A549 (cell line): ENCODE results near the gene MESP2. TPM values are rescaled to one million over a fixed set of nuclear protein-coding genes. Genes with fewer than 3 reads are reported as not detected.

Experiments
- ATAC-seq, 2 experiments: fragments of 200-7000 bp in 1 of 2; fragments of >200 bp in 1 of 2; cut with Nextera tagmentation in 1 of 2; cut with Tn5 transposase in 1 of 2; 3 replicates each; pipeline versions ENCODE4 v1.8.0 to v1.9.1; 2018 to 2020; ENCODE audit warnings: mild to moderate bottlenecking in 1 of 2, moderate library complexity in 1 of 2
- CTCF ChIA-PET: fragments of 300-600 bp; sonication (Branson Sonifier 250); formaldehyde crosslinking; extraction: SDS; loops from one replicate; lab custom pipeline; 2021; ENCODE audit warnings: antibody characterized with exemption, inconsistent platforms; lab: Yijun Ruan, JAX
- POLR2A ChIA-PET: fragments of 350-600 bp; formaldehyde crosslinking; extraction: SDS; loops from one replicate; lab custom pipeline; 2021; ENCODE audit warnings: antibody characterized with exemption, inconsistent platforms; lab: Yijun Ruan, JAX
- DNase-seq, 2 experiments: peaks; one replicate each; pipeline versions ENCODE4 v3.0.0 to v3.0.0-alpha.2; 2011 to 2016; ENCODE audit warnings: low read depth in 1 of 2, low spot score in 1 of 2
- FAIRE-seq: peaks from 2 replicates; lab custom pipeline; 2011; peaks lifted over from hg19 to GRCh38; lab: Jason Lieb, UNC
- H3K27ac ChIP-seq, 2 experiments: fragments of >200 bp; sonication (Bioruptor Twin); formaldehyde crosslinking; 3 replicates each; pipeline ENCODE4 v1.5.1; 2016 to 2017
- H3K4me1 ChIP-seq: fragments of >200 bp; sonication (Bioruptor Twin); formaldehyde crosslinking; 3 replicates; pipeline ENCODE4 v1.6.1; 2016
- H3K4me2 ChIP-seq: fragments of >200 bp; sonication (Bioruptor Twin); formaldehyde crosslinking; 3 replicates; pipeline ENCODE4 v1.6.1; 2016
- H3K4me3 ChIP-seq: fragments of >200 bp; sonication (Bioruptor Twin); formaldehyde crosslinking; 3 replicates; pipeline ENCODE4 v1.5.1; 2016
- H3K9me3 ChIP-seq: fragments of >200 bp; sonication (Bioruptor Twin); formaldehyde crosslinking; 3 replicates; pipeline ENCODE4 v1.6.1; 2016
- BCL3 ChIP-seq: fragments of >200 bp; sonication (Bioruptor Twin); formaldehyde crosslinking; IDR thresholded peaks from 3 replicates; pipeline ENCODE4 v1.6.1; 2016
- CBX8 ChIP-seq: fragments of 200-600 bp; sonication (generic); IDR thresholded peaks from 2 replicates; pipeline ENCODE4 v1.6.1; 2016
- CHD2 ChIP-seq: fragments of 150-350 bp; IDR thresholded peaks from 2 replicates; pipeline ENCODE4 v1.6.1; 2014; ENCODE audit warnings: low read length; ENCODE audit not compliant: partially characterized antibody
- EHF ChIP-seq: fragments of 250-450 bp; sonication (Bioruptor Pico); IDR thresholded peaks from 2 replicates; pipeline ENCODE4 v1.5.0; 2020; ENCODE audit warnings: mild to moderate bottlenecking
- FOSL2 ChIP-seq, 2 experiments: fragments of 450-650 bp in 1 of 2; fragments of >200 bp in 1 of 2; sonication (Bioruptor Twin) in 1 of 2; formaldehyde crosslinking; IDR thresholded peaks; 2 replicates each; pipeline versions ENCODE4 v1.5.0 to v1.6.1; 2016 to 2020; ENCODE audit warnings: mild to moderate bottlenecking in 1 of 2, moderate library complexity in 1 of 2
- FOXS1 ChIP-seq: fragments of 250-450 bp; sonication (Bioruptor Pico); IDR thresholded peaks from 2 replicates; pipeline ENCODE4 v1.5.0; 2020; ENCODE audit warnings: mild to moderate bottlenecking, moderate library complexity
- GATA3 ChIP-seq: IDR thresholded peaks from 2 replicates; pipeline ENCODE4 v1.6.1; 2012; ENCODE audit warnings: borderline replicate concordance
- HOXA7 ChIP-seq: fragments of 250-450 bp; sonication (Bioruptor Pico); IDR thresholded peaks from 2 replicates; pipeline ENCODE4 v1.5.0; 2020; ENCODE audit warnings: mild to moderate bottlenecking, moderate library complexity
- JUN ChIP-seq, 2 experiments: fragments of >200 bp; sonication (Bioruptor Twin); formaldehyde crosslinking; IDR thresholded peaks; 2 replicates in 1 of 2; 3 replicates in 1 of 2; pipeline ENCODE4 v1.6.1; 2016 to 2017
- MAX ChIP-seq: IDR thresholded peaks from 2 replicates; pipeline ENCODE4 v1.6.1; 2012
- MYC ChIP-seq: IDR thresholded peaks from 2 replicates; pipeline ENCODE4 v1.6.1; 2012; ENCODE audit warnings: mild to moderate bottlenecking, inconsistent platforms, low read length, improper control_type of control experiment, borderline replicate concordance
- PHF8 ChIP-seq: fragments of 200-600 bp; sonication (generic); IDR thresholded peaks from 2 replicates; pipeline ENCODE4 v1.6.1; 2016; ENCODE audit warnings: low read depth, mild to moderate bottlenecking, antibody characterized with exemption, moderate library complexity, borderline replicate concordance
- RAD21 ChIP-seq, 2 experiments: fragments of >200 bp in 1 of 2; sonication (Bioruptor Twin) in 1 of 2; formaldehyde crosslinking in 1 of 2; IDR thresholded peaks in 1 of 2; conservative IDR thresholded peaks in 1 of 2; 2 replicates in 1 of 2; 3 replicates in 1 of 2; pipeline ENCODE4 v1.6.1; 2012 to 2018; ENCODE audit warnings: inconsistent platforms in 1 of 2
- RARB ChIP-seq: fragments of 250-450 bp; sonication (Bioruptor Pico); IDR thresholded peaks from 2 replicates; pipeline ENCODE4 v1.8.0; 2021; ENCODE audit warnings: mild to moderate bottlenecking, moderate library complexity
- RNF2 ChIP-seq: fragments of 200-600 bp; sonication (generic); IDR thresholded peaks from 2 replicates; pipeline ENCODE4 v1.6.1; 2016; ENCODE audit warnings: low read depth, mild to moderate bottlenecking, antibody characterized with exemption, moderate library complexity, borderline replicate concordance
- SMC3 ChIP-seq: fragments of >200 bp; sonication (Bioruptor Twin); formaldehyde crosslinking; IDR thresholded peaks from 3 replicates; pipeline ENCODE4 v1.6.1; 2018; ENCODE audit warnings: inconsistent platforms
- SREBF2 ChIP-seq: fragments of 450-650 bp; IDR thresholded peaks from 2 replicates; pipeline ENCODE4 v1.6.1; 2014; ENCODE audit warnings: mild to moderate bottlenecking, moderate library complexity
- TFCP2L1 ChIP-seq: fragments of 250-450 bp; sonication (Bioruptor Pico); IDR thresholded peaks from 2 replicates; pipeline ENCODE4 v1.5.0; 2021; ENCODE audit warnings: mild to moderate bottlenecking
- ZC3H11A ChIP-seq: fragments of 450-650 bp; IDR thresholded peaks from 2 replicates; pipeline ENCODE4 v1.6.1; 2014; ENCODE audit warnings: antibody characterized with exemption, mild to moderate bottlenecking
- WGBS: methylation state at CpG from one replicate; pipeline ENCODE4 v1.1.6; 2017; ENCODE audit errors: missing lambda C conversion rate; 5-methylcytosine and 5-hydroxymethylcytosine counted together
- polyA plus RNA-seq, 4 experiments: library from polyadenylated mRNA; depleted of rRNA in 3 of 4; stranded (reverse); fragments of >200 nt; fragmentation: RNase III in 1 of 4; extraction: RNeasy Plus Mini Kit Qiagen cat#74134 plus additional on column Dnase treatment in 1 of 4; gene quantifications; 2 replicates in 3 of 4; 3 replicates in 1 of 4; pipeline ENCODE4 v1.2.3, GENCODE V29; 2011 to 2017

The MESP2 gene
- polyA plus RNA-seq, 2 of the 4 experiments (the other 2 are of a cell fraction): 0.22 to 0.57 TPM

- no peak overlapping the region for H3K4me3 ChIP-seq
- DNase-seq (peak in 1 of 2 experiments; percentile 30), FAIRE-seq (no peak), ATAC-seq (no peak)
- H3K27ac ChIP-seq: no peak overlapping the region
- peak overlapping the region; percentile 3; the same call in 1 of the 3 replicates for H3K4me2 ChIP-seq
- H3K9me3 ChIP-seq: no peaks in the 10 kb centered on the region
- 56% methylated on average over 8 of the region's 8 CpGs for WGBS
- ChIA-PET POLR2A (interaction anchor here (0.7 kb wide), 1 partner anchor 158 kb away, joined by 3 read pairs; no protein-coding TSS in a partner anchor), CTCF (interaction anchor here (1.0 to 17.7 kb wide), 11 partner anchors 9 to 316 kb away, joined by 3 to 491 read pairs (median 8); partner anchors contain the start of genes AP3S2 and MESP2)
- peaks cover 22% of the 10 kb centered on the region for H3K4me1 ChIP-seq
- TF ChIP-seq SREBF2 (no peak), MAX (no peak), ZC3H11A (no peak), CHD2 (no peak), GATA3 (no peak), PHF8 (no peak), FOXS1 (CRISPR knock-in tag) (no peak), EHF (CRISPR knock-in tag) (no peak), BCL3 (no peak), CBX8 (no peak), RNF2 (no peak), MYC (no peak), FOSL2 (IDR thresholded peaks at IDR 0.05) (no peak), FOSL2 (CRISPR knock-in tag; IDR thresholded peaks at IDR 0.05) (no peak), TFCP2L1 (no peak), JUN (IDR thresholded peaks at IDR 0.05) (no peak)
Observed at GRCh38 chr15:89754361-89755154, 21.6 kb upstream of the MESP2 start.

GRCh38 chr15:89755701-89756100 lies 20.4 kb upstream of the MESP2 start:
- Histone ChIP-seq H3K4me1 (peaks cover 16% of the 10 kb centered on the region), H3K4me2 (no peak overlapping the region), H3K4me3 (no peak overlapping the region), H3K9me3 (no peaks in the 10 kb centered on the region), H3K27ac (no peak overlapping the region)
- POLR2A ChIA-PET: no interaction called here
- WGBS: 79% methylated on average over 4 of the region's 4 CpGs
- FAIRE-seq (no peak), DNase-seq (no peak), ATAC-seq (no peak)
- CTCF ChIA-PET: interaction anchor here (0.7 to 17.7 kb wide), 9 partner anchors 8 to 138 kb away, joined by 3 to 491 read pairs (median 11); partner anchors contain the start of genes AP3S2 and MESP2
- no peak for TF ChIP-seq HOXA7 (CRISPR knock-in tag)
- TF ChIP-seq FOSL2 (IDR thresholded peaks at IDR 0.05): no peak
- TF ChIP-seq FOSL2 (CRISPR knock-in tag; IDR thresholded peaks at IDR 0.05): no peak
- no peak for TF ChIP-seq SMC3

- FAIRE-seq: no peak
- Histone ChIP-seq H3K4me1 (peaks cover 13% of the 10 kb centered on the region; the same call in 2 of the 3 replicates), H3K9me3 (no peaks in the 10 kb centered on the region), H3K27ac (no peak overlapping the region), H3K4me3 (no peak overlapping the region), H3K4me2 (no peak overlapping the region)
- no peak for ATAC-seq
- CTCF ChIA-PET: interaction anchor here (0.6 to 17.7 kb wide), 8 partner anchors 16 to 530 kb away, joined by 3 to 491 read pairs (median 10); partner anchors contain the start of genes AP3S2 and MESP2
- peak in 1 of 2 experiments; percentile 51 for DNase-seq
- 44% methylated on average over 7 of the region's 7 CpGs for WGBS
- POLR2A ChIA-PET: no interaction called here
- TF ChIP-seq RAD21 (conservative IDR thresholded peaks at IDR 0.05 in 1 of 2, IDR thresholded peaks at IDR 0.05 in 1 of 2) (no peak), RARB (CRISPR knock-in tag) (no peak), GATA3 (peak; percentile 67), RNF2 (no peak), JUN (IDR thresholded peaks at IDR 0.05) (no peak)
Observed at GRCh38 chr15:89756897-89757296, 19.2 kb upstream of the MESP2 start.
